Heart left ventricle (tissue), 16 donors: ENCODE data around the gene PATE3. TPM values are rescaled to one million over a fixed set of nuclear protein-coding genes. Genes with fewer than 3 reads are reported as not detected.

Source experiments
- ATAC-seq, 4 donors: fragments of 200-7000 bp; cut with Tn5 transposase; one replicate each; pipeline ENCODE4 v1.9.1; 2020 to 2022; ENCODE audit warnings: moderate library complexity in 4 of 4, mild to moderate bottlenecking in 3 of 4, moderate number of reproducible peaks in 1 of 4
- DNase-seq, 5 donors: peaks; one replicate each; pipeline ENCODE4 v3.0.0-alpha.2; 2020
- H3K27ac ChIP-seq, 12 donors: fragments of 200-600 bp; sonication (generic) in 4 of 12; one replicate each; pipeline versions ENCODE4 v1.5.0 to v1.8.0; 2016 to 2022; ENCODE audit warnings: mild to moderate bottlenecking in 2 of 12
- H3K27me3 ChIP-seq, 9 donors: fragments of 200-600 bp; sonication (generic) in 2 of 9; one replicate each; pipeline versions ENCODE4 v1.5.1 to v1.8.0; 2016 to 2022; ENCODE audit warnings: mild to moderate bottlenecking in 3 of 9
- H3K36me3 ChIP-seq, 9 donors: fragments of 200-600 bp; sonication (generic) in 2 of 9; one replicate each; pipeline versions ENCODE4 v1.5.0 to v1.8.0; 2018 to 2022; ENCODE audit warnings: mild to moderate bottlenecking in 2 of 9
- H3K4me1 ChIP-seq, 12 donors: fragments of 200-600 bp; sonication (generic) in 4 of 12; one replicate each; pipeline versions ENCODE4 v1.5.0 to v1.8.0; 2016 to 2022; ENCODE audit warnings: mild to moderate bottlenecking in 3 of 12
- H3K4me3 ChIP-seq, 12 donors: fragments of 200-600 bp; sonication (generic) in 4 of 12; one replicate each; pipeline versions ENCODE4 v1.5.0 to v1.8.0; 2017 to 2022; ENCODE audit warnings: mild to moderate bottlenecking in 9 of 12, moderate library complexity in 4 of 12
- H3K9me3 ChIP-seq, 12 donors: fragments of 200-600 bp; sonication (generic) in 4 of 12; one replicate each; pipeline versions ENCODE4 v1.5.0 to v1.8.0; 2016 to 2022; ENCODE audit warnings: mild to moderate bottlenecking in 1 of 12
- CTCF ChIP-seq, 12 donors: fragments of 200-600 bp; sonication (generic) in 4 of 12; IDR thresholded peaks; one replicate each; pipeline versions ENCODE4 v1.5.0 to v1.8.0; 2018 to 2022; ENCODE audit warnings: antibody characterized with exemption in 12 of 12, mild to moderate bottlenecking in 5 of 12
- POLR2A ChIP-seq, 2 donors: fragments of 450-650 bp; IDR thresholded peaks; one replicate each; pipeline ENCODE4 v1.6.1; 2017; ENCODE audit warnings: antibody characterized with exemption in 2 of 2, mild to moderate bottlenecking in 2 of 2, moderate library complexity in 2 of 2
- WGBS, 4 donors: extraction: QIAGEN DNeasy Blood & Tissue Kit in 2 of 4; methylation state at CpG; one replicate each; pipeline versions ENCODE4 v1.1.5 to v1.1.7; 2013 to 2018; 5-methylcytosine and 5-hydroxymethylcytosine counted together
- intact Hi-C, 10 donors: fragments of 100-400 bp; cut with DNase I; formaldehyde crosslinking; loops; one replicate each; pipeline versions ENCODE4 v1.11.1 to v1.14.2; 2022
- polyA plus RNA-seq, 2 donors: library from polyadenylated mRNA; stranded (reverse); fragments of 200-250 nt; gene quantifications; one replicate each; pipeline ENCODE4 v1.2.3, GENCODE V29; 2013
- total RNA-seq, 9 donors: library from RNA; depleted of rRNA in 2 of 9; stranded (reverse); fragments of >200 nt in 2 of 9; fragmentation: NEBNext Ultra II Directional in 3 of 9; extraction: Animal tissue kit (Norgen Biotek cat#: 25700) in 3 of 9; gene quantifications; one replicate each; pipeline versions ENCODE4 v1.1.0 to v1.2.4, GENCODE V29; 2016 to 2023
- donor health status: ischemic (EF 13 %, LVEDD 7.1; RV severe dilation, severe dysfunction).
- donor health status: healthy with polysubstance abuse.
- donor health status: DM: no; HTN: yes; CAD: no.
- donor health status: DM: no; HTN: no; CAD: no.
- donor health status: ischemic (EF 25% LVEDD 6.9; RV normal size, moderate dysfunction).
- donor health status: ischemic (EF 25% LVEDD 5.7; RV mildly dilated, moderate dysfunction).
- donor health status: healthy.
- donor health status: DM: yes; HTN: yes; CAD: no.
- donor health status: ischemic (EF 35%, LVEDD 5.7; RV mildly dilated, moderate dysfunction).
- donor health status: nonischemic (EF 11% LVEDD 7.7; RV severe dilation, severe dysfunction).
- donor health status: DM: yes; HTN: yes; CAD: no.
- donor health status: PGD.
- donor health status: ischemic (EF 29% LVEDD 5.4; RV normal size, mild dysfunction).
- donor health status: nonischemic (EF 23%, LVEDD 6.1; RV moderate dilation, normal function).

Gene PATE3
- total and polyA plus RNA-seq, 11 donors = not detected

GRCh38 chr11:125766251-125766650, 21.7 kb upstream of the PATE3 start:
- TF ChIP-seq CTCF (IDR thresholded peaks at IDR 0.05) (no peak), POLR2A (IDR thresholded peaks at IDR 0.05) (no peak)
- DNase-seq = no peak
- ATAC-seq = no peak
- Histone ChIP-seq H3K27me3 (peaks cover 0 to 12% (median 0%) of the 10 kb centered on the region in 9 donors), H3K36me3 (no peaks in the 10 kb centered on the region), H3K9me3 (no peaks in the 10 kb centered on the region), H3K27ac (no peak overlapping the region), H3K4me1 (no peaks in the 10 kb centered on the region), H3K4me3 (no peak overlapping the region)
- 58 to 73% (median 67%) methylated on average over 1 of the region's 1 CpG for WGBS, 4 donors
- intact Hi-C loops = no loop called here

- 27 to 44% (median 35%) methylated on average over 10 of the region's 10 CpGs for WGBS, 4 donors
- Histone ChIP-seq H3K27me3 (peaks cover 0 to 12% (median 0%) of the 10 kb centered on the region in 9 donors), H3K36me3 (no peaks in the 10 kb centered on the region), H3K4me3 (no peak overlapping the region), H3K4me1 (no peaks in the 10 kb centered on the region), H3K27ac (no peak overlapping the region), H3K9me3 (no peaks in the 10 kb centered on the region)
- ATAC-seq = no peak
- intact Hi-C loops = no loop called here
- TF ChIP-seq CTCF (IDR thresholded peaks at IDR 0.05) = no peak
- no peak for TF ChIP-seq POLR2A (IDR thresholded peaks at IDR 0.05)
- no peak for DNase-seq
Observed at GRCh38 chr11:125768336-125769046, 19.4 kb upstream of the PATE3 start.

DNA sequence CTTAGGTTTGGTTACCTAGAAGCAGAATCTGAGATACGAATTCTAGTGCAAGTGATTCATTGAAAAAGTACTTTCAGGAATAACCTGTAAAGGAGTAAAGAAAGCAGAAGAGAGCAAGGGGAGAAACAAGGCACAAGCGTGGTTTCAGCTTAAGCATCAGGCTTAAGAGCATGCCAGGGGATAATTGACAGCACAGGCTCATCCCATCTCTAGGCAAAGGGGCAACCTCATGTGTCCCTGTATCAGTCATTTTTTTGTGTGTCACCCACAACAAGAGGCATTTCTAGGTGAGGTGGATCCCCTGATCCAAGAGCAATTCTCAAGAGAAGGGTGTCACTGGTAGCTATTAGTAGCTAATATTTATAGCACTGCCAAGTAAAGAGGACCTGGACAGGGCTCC, 17.3 kb upstream of the PATE3 start:
- intact Hi-C loops = no loop called here
- ATAC-seq (no peak), DNase-seq (no peak)
- H3K36me3 ChIP-seq = no peaks in the 10 kb centered on the region
- H3K4me1 ChIP-seq = no peaks in the 10 kb centered on the region
- TF ChIP-seq CTCF (IDR thresholded peaks at IDR 0.05) = no peak
- TF ChIP-seq POLR2A (IDR thresholded peaks at IDR 0.05) = no peak
- H3K27me3 ChIP-seq = peaks cover 0 to 12% (median 0%) of the 10 kb centered on the region in 9 donors
- H3K4me3 ChIP-seq = no peak overlapping the region
- no peaks in the 10 kb centered on the region for H3K9me3 ChIP-seq
- 71 to 82% (median 77%) methylated on average over 2 of the region's 2 CpGs for WGBS, 4 donors
- H3K27ac ChIP-seq = no peak overlapping the region

- H3K9me3 ChIP-seq = no peaks in the 10 kb centered on the region
- no peak overlapping the region for H3K27ac ChIP-seq
- WGBS, 4 donors = 58 to 70% (median 63%) methylated on average over 3 of the region's 3 CpGs
- intact Hi-C loops = no loop called here
- H3K27me3 ChIP-seq = peaks cover 0 to 5% (median 0%) of the 10 kb centered on the region in 9 donors
- H3K4me3 ChIP-seq = no peak overlapping the region
- no peaks in the 10 kb centered on the region for H3K4me1 ChIP-seq
- H3K36me3 ChIP-seq = no peaks in the 10 kb centered on the region
- no peak for TF ChIP-seq CTCF (IDR thresholded peaks at IDR 0.05)
- TF ChIP-seq POLR2A (IDR thresholded peaks at IDR 0.05) = no peak
- DNase-seq (no peak), ATAC-seq (peak in 2 of 4 donors; percentile 51 to 59)
Observed at GRCh38 chr11:125772834-125773505, 15.0 kb upstream of the PATE3 start.
